ENCODE results near the gene ITPK1.

Gene ITPK1

GRCh38 chr14:93005135-93005813 lies 110.5 kb downstream of the ITPK1 start:
- DNase-seq: no peak

GRCh38 chr14:93004699-93005082 lies 111.0 kb downstream of the ITPK1 start:
- no peak for DNase-seq

GRCh38 chr14:93003945-93004698 lies 111.6 kb downstream of the ITPK1 start:
- no peak for DNase-seq

- no peak for DNase-seq
These were observed 112.8 kb downstream of the ITPK1 start for GRCh38 chr14:93002851-93003298.

GRCh38 chr14:93002049-93002448 lies 113.7 kb downstream of the ITPK1 start:
- no peak for DNase-seq

GRCh38 chr14:92998946-92999345 lies 116.8 kb downstream of the ITPK1 start:
- no peak for DNase-seq

GRCh38 chr14:92997343-92998061 lies 118.2 kb downstream of the ITPK1 start:
- no peak for DNase-seq

- no peak for DNase-seq
These were observed 120.1 kb downstream of the ITPK1 start for GRCh38 chr14:92995620-92996019.

GRCh38 chr14:92994942-92995341 lies 120.8 kb downstream of the ITPK1 start:
- no peak for DNase-seq

- no peak for DNase-seq
These were observed 121.5 kb downstream of the ITPK1 start for GRCh38 chr14:92994131-92994676.

- DNase-seq: no peak
These were observed 122.4 kb downstream of the ITPK1 start for GRCh38 chr14:92993302-92993701.

- no peak for DNase-seq
These were observed 124.2 kb downstream of the ITPK1 start for GRCh38 chr14:92991536-92991935.

- no peak for DNase-seq
These were observed 125.0 kb downstream of the ITPK1 start for GRCh38 chr14:92990456-92991430.

GRCh38 chr14:92988786-92989755 lies 126.7 kb downstream of the ITPK1 start:
- DNase-seq: no peak

GRCh38 chr14:92987713-92988510 lies 127.8 kb downstream of the ITPK1 start:
- no peak for DNase-seq

GRCh38 chr14:92987148-92987570 lies 128.6 kb downstream of the ITPK1 start:
- DNase-seq: no peak

- no peak for DNase-seq
These were observed 129.2 kb downstream of the ITPK1 start for GRCh38 chr14:92986254-92987147.

GRCh38 chr14:92985521-92985920 lies 130.2 kb downstream of the ITPK1 start:
- no peak for DNase-seq

- no peak for DNase-seq
These were observed 130.8 kb downstream of the ITPK1 start for GRCh38 chr14:92984896-92985295.

Data from activated effector memory CD4-positive, alpha-beta T cell treated with anti-CD3 and anti-CD28 coated beads, Interleukin-2, amount 50 U/mL, for 16 hours (primary cell).